Fibroblast of upper back skin (primary cell): ENCODE measurements around the gene SLC2A9.

ENCODE experiments used
- DNase-seq: peaks from one replicate; pipeline ENCODE4 v3.0.0-alpha.2; 2013

SLC2A9 gene

DNA sequence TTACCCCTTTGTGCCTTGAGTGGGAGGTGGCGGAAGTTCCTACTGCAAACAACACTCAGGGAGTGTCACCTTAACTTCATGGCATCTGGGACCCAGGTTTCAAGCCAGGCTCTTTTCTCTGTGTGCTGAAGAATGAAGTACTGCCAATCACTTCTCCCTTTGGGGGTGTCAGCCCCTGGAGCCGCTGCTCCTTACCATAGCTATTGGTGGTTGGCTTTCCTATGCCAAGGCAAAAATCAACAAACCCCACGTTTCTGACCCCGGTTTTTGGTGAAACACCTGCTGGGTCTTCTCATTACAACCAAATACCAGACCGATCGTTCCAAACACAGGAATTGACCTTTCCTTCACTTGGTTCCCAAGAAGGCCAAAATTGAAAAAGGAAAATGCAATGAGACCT is 19.7 kb upstream of the SLC2A9 start:
- no peak for DNase-seq

DNA sequence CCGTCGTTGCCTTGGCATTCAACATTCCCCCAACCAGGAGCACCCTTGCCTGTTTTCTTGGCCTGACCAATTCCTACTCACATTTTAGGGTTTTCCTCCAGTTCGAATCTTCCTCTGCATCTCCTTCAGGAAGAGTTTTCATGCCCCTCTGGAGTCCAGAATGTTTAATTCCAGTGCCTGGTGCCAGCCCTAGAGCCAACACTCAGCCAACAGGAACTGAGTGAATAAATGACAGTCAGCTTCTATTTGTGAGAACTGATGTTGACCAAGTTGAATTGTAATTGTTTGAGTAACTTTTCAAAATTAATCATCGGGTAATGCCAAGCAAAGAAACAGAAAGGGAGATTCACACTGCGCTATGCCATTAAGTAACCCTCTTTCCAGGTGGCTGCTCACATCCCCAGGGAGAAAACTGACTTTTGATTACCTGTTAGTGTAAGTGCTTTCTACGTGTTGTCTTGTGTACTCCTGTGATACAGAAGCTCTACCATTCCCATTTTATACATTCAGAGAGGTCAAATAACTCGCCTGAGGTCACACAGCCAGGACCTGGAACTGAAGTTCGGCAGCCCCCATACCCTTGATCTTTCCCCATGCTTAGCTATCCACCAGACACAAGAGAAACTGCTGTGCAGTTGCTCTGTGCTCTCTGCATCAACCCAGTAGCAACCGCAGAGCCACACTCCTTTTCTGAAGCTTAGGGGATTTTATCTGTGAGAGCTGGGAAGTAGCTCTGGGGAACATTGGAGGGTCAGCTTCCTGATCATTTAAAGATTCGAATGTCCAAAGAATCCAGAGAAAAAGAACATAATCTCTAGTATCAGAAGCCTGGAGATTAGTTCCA is 19.0 kb upstream of the SLC2A9 start:
- no peak for DNase-seq

DNA sequence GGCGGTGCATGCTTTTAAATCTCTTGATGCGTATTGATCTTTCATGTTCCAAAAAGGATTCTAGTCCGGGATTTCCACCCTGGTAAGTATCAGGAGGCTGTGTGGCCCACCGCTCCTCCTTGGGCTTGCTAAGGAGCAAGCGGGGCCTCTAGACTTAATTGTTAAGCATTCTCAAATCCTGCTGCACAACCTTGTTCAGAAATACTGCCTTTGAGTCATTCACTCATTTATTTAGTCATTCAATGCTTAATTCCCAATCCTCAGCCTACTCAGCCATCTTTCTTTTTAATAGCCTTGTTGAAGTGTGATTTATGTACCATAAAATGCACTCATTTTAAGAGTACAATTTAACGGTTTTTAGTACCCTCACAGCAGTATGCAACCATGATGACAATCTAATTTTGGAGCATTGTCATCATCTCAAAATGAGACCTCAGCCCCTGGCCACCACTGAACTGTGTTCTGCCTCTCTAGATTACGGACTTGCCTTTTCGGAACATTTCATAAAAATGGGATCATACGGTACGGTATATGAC is 15.6 kb upstream of the SLC2A9 start:
- no peak for DNase-seq

DNA sequence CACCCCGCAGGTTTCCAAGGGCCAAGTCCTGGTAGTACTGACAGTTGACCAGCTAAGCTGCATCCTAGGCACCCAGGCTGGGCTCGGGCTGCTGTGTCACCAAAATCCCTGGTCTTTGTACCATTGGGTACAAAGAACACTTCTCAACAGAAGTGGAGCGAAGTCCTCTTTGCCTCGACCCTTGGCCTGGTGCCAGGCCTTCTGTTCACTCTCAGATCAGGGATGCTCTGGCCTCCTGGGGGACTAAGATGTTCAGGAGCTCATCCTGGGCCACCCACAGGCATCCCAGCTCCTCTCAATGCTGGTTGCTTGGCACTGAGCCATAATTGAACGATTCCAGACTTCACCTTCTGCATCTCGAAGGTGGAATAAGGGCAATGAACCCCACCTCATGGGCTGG is 13.8 kb upstream of the SLC2A9 start:
- no peak for DNase-seq

DNA sequence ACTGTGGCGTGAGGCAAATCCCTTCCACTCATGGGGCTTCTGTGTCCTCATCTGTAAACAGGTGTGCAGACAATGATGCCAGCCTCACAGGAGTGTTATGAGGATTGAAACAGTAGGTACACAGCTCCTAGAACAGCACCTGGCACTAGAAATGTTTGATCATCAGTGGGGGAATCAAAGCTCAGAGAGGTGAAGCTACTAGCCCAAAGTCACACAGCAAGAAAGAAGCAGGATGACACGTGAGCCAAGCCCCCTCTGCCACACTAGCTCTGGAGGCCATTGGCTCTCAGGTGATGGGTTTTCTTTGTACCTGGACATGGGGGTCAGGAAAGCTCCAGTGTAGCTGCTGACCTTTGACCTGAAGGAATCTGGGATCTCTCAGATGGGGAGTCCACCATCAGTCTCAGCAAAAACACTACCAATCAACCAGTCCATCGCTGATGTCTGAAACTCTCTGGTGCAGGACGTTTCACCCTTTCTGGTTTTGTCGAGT is 13.4 kb upstream of the SLC2A9 start:
- DNase-seq: no peak

DNA sequence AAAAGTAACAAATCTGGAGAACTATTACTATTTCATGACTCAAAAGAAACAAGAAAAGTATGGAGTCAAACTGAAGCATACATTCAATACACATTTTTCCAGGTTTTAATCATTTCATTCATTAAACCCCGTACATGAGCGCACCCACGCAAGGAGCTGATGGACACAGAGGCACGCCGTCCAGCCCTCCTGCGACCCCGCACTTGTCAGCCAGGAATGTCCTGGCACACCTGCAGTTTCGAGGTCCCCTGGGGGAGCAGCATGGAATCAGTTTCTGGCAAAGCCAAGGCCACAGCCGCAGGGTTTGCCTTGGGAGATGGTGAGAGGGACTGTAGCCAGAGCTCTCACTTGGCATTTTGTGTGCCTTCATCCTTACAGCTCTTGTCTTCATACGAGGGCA is 12.8 kb upstream of the SLC2A9 start:
- DNase-seq: no peak

DNA sequence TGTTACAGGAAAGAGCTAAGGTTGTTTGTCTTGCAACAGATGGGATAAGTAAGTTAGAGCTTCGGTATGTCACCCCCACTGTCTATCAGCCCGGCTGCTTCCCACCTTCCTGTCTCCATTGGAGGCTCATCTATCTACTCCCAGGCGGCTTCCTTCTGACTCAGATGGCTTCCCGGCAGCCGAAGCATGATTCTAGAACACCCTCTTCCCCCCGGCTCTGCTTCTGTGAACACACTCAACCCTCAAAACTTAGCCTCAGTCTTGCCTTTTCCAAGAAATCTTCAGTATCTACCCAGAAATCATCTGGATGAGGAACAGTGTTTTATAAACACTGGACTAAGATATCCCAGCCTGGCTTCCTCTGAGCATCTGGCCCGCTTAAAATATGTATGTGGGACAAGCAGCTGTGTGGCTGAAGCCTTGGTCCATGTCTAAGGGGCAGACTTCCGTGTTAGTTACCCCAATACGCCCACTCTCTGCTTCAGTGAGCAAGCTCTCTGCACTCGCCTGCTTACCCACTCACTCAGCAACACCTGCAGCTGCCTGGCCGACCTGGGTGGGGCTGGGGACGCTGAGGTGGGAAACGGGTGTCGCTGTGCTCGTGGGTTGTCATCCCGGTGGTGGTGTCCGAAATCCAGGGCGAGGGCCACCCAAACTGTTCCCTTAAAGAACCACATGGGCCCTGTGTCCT is 12.0 kb upstream of the SLC2A9 start:
- peak; percentile 83 for DNase-seq

DNA sequence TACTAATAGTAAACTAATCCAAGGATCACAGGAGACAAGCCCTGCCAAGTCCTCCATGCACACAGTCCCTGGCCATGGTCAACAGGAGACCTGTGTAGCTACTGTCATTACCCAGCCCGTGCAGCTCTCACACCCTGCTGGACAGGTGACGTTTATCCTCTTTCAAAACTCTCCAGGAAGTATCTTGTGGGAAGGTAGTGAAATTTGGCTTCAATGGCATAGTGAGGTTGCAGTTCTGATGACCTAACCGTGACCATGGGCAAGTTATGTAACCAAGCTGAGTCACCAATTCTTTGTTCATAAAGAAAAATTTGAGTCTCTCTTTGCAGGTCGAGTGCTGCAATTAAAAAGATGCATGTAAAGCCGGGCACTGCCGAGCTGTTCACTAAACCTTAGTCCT is 11.3 kb upstream of the SLC2A9 start:
- DNase-seq: peak; percentile 57

DNA sequence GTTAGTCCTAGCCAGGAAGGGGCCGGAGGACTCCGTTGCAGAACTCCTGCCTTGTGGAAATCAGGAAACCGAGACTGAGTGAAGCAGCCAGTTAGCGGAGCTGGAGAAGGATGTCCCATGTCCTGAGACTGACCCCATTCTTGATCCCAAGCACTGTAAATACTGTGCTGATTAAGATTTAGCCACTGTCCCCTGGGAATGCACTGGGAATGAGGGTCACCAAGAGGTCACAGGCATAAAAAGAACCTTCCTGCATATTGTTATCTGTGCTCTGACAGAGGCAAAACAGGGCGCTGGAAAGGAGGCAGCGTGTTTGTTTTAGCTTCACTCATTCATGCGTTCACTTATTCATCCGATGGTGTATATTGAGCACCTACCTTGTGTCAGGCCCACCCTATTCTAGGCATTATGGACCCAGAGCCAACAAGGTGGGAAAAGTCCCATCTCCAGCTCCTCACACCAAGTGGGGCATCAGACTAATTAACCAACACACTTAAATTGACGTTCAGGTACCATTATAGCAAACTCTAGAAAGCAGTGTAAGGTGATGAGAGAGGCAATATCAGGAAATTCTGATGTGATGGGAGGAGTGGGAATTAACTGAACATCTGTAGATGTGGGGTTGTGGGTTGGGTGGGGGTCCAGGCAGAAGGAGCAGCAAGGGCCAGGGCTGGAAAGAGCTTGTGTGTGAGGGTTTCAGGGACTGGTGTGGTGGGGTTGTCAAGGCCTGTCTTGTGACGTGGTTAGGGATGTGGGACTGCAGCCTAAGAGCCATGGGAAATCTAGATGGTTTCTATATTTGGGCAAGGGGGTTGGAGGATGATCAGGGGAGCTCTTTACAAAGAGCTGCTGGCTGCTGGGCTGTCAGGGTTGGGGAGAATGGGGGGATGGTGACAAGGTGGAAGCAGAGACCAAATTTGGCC is 10.6 kb upstream of the SLC2A9 start:
- DNase-seq: no peak

DNA sequence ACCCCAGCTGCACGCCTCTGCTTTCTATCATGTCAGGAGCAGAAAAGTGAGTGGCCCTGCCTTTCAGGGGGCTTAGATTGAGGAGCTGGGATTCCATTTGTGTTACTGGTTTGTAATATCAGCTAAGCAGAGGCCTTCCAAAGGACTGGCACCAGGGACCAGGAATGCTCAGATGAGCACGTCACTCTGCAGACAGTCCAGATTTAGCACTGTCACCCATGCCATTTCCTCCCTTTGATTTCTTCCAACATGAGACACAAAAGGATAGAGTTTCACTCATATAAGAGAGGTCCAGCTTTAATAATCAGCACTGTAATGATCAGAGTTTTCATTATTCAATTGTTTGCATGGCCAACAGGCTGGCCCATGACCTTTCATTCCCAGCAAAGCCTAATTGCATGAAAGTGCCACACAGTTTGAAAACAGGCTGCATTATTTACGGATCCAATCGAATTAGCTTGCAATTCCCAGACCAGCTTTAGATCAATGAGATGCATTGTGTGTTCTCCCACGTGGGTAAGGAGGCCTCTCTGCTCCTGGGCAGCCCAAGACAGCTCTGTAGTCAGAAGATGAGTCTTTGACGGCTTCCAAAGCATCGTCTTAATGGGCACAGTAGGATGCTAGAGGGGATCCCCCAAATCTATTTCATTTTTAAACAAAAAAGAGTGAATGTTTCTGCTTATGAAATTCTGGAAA is 9.8 kb upstream of the SLC2A9 start:
- DNase-seq: no peak

DNA sequence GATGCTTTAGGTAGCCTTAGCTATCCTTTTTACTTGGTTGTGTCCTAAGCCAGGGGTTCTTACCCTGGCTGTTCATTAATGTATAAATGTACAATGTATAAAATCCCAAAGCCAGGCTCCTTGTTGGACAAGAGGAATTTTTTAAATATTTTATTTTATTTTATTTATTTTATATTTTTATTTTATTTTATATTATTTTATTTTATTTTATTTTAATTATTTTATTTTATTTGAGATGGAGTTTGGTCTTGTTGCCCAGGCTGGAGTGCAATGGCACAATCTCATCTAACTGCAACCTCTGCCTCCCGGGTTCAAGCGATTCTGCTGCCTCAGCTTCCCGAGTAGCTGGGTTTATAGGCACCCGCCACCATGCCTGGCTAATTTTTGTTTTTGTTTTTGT is 8.1 kb upstream of the SLC2A9 start:
- DNase-seq: no peak

DNA sequence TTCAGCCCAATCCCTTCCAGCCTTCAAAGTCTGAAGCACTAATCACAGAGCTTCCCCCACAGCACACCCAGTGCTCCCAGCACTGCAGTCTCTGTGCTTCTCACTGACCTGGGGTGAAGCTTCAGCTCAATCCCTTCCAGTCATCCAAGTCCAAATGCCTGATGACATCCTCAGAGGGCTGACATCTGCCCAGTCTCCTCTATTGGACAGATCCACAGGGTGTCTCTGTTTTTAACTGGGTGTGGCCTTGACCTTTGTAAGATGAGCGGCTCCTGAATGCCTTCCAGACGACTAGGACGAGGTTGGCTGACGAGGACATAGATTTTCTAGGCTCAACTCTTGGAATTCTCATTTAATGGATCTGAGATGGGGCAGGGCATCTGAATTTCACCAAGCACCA is 7.6 kb upstream of the SLC2A9 start:
- no peak for DNase-seq

DNA sequence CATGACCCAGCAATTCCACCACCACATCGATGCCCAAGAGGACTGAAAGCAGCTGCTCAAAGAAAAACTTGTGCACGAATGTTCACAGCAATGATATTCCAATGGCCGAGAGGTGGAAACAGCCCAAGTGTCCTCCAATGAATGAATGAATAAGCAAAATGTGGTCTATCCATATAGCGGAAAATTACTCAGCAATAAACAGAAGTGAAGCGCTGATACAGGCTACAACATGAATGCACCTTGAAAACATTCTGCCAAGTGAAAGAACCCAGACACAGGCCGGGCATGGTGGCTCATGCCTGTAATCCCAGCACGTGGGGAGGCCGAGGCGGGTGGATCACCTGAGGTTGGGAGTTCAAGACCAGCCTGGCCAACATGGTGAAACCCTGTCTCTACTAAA is 5.2 kb upstream of the SLC2A9 start:
- no peak for DNase-seq

DNA sequence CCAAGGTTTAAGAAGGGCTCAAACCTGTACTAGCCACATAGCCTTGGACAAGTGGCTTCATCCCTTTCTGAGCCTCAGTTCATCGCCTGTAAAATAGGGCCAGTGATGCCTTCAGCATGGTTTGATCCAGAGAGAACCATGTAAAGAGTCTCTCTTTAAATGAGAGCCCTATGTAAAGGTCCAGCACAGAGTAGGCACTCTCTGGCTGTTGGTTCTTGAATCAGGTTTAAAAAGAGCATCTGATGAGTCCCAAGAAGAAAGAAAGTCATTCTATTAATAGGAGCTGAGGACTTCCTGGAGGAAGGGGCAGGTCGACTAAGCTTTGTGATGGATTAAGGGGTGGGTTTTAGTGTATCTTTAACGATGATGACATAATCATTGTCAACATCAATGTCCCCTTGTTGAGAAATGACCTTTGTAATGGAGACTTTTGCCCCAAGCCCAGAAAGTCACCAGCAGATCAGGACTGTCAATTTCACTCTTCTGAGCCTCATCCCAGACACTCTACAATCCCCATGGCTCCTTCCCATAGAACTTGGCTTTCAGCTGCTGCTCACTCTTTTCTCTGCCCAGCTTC is 4.0 kb upstream of the SLC2A9 start:
- DNase-seq: no peak

DNA sequence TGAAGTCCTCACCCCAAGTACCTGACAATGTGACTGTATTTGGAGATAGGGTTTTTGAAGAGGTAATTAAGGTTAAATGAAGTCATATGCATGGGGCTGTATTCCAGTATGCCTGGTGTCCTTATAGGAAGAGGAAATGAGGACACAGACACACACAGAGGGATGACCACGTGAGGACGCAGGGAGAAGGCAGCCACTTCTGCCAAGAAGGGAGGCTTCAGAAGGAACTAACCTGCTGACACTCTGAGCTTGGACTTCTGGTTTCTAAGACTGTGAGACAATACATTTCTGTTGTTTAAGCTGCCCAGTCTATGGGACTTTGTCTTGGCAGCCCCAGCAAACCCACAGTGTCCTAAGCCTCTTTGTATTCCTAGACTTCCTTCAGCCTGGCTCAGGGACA is 3.0 kb upstream of the SLC2A9 start:
- DNase-seq: no peak

DNA sequence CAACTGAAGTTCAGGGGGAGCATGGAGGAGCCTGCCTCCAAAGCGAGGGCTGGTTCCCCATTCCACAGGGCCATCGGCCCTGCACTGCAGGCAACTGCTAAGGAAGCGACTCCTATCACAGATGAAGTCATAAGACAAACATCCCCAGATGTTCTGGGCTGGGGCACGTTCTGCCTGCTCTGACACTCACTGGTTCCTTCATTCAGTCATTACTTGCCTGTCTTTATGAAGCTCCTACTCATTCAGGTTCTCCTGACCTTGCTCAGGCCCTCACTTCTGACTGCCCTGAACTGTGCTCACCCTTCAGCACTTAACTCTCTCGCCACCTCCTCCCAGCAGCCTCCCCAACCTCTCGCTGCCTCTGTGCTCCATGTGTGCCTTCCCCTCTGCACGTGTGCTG is 2.5 kb upstream of the SLC2A9 start:
- DNase-seq: no peak

DNA sequence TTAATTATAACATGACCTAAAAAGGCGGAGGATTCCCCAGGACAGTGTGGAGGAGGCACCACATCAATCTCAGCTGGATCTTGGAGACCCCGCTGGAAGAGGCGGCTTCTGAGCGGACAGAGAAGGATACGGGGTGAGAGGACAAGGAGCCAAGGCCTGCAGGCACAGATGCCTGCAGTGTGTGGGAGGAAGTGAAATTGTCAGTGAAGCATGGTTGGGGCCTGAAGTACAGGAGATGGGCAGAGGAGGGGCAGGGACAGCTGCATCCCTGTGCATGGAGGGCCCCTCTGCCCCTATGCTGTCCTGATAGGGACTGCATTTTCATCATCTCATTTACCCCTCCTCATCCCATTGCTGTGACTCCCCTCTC is 1.7 kb upstream of the SLC2A9 start:
- DNase-seq: no peak

DNA sequence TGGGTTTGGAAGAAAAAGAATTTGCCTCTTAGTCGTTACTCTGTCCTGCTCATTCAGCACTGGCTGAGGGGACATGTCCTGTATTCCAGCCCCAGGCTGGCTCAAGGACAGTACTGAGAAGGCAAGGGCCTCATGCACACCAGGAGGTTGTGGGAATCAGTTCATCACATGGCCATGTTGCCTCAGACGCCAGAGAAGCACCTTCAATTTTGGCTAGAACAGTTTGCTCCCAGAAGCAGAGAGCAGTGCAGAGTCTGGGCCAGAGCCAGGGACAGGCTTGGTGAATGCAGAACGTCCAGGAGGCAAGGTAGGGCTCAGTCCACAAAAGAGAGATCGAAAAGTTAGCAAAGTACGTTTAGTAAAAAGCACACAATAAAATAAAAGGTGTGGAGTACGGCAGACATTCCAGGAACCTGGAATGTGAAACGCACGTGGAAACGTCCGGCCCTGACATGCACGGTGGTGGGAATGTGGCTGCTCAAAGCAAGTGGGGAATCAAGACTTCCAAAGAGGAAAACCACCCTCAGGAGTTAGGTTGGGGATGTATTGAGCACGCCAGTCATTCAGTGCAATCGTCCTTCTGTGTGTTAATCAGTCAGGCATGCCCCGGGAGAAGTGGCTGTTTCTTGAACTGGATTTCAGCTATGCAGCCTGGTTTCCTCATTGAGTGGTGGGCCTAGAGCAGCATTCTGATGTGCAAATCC is 1.2 kb upstream of the SLC2A9 start:
- DNase-seq: no peak

DNA sequence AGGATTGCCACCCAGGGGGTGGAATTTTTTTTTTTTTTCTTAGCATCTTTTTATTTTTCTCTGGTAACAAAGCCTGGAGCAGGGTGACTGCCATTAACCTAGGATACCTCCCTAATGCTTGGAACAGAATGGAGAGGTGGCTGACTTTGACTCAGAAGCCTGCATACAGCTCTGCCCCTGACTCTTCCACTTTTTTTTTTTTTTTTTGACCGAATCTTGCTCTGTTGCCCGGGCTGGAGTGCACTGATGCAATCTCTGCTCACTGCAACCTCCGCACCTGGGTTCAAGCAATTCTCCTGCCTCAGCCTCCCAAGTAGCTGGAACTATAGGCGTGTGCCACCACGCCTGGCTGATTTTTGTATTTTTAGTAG is 341 bp upstream of the SLC2A9 start:
- no peak for DNase-seq

DNA sequence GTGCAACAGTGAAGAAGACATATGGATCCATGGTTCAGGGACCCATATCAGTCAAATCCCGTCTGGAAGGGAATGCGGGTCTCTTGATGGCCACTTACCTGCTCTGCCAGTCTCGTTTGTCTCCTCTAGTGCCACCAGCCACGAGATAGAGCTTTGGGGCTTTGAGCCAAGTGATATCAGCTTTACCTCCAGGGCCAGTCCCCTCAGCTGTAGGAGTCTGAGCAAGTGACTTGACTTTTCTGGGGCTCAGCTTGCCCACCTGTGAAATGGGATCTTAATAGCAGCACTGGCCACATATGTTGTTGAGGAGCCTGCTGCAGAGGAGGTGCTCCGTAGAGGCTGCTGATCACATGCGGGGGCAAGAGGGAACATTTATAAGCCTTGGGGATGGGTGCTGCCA is 1.2 kb downstream of the SLC2A9 start:
- no peak for DNase-seq

DNA sequence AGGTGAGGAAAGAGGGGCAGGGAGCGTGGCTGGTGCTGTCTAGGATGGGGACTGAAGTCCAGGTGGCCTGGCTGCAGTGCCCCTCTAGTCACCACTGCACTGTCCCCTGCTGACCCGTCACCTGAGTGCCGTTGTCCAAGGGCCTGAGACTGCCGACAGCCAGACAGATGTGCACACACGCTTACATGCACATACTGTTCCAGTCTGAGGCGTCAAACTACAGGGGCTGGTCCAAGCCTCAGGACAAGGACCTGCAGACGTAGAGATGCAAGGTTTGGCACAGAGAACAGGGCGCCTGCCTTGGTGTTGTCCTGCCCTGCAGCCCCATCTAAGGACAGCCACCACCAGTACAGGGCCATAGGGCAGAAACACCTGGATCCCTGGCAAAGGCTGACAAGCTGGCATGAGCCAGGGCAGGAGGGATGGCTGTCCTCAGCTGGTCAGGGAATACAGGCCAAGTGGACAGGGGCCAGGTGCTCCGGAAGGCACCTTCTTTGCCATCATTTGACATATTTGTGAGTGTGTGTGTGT is 1.7 kb downstream of the SLC2A9 start:
- DNase-seq: no peak
